HFF-Myc (cell line): ENCODE data around the gene CST7.

Experiments
- DNase-seq: peaks from one replicate; pipeline ENCODE4 v3.0.0-alpha.2; 2011; ENCODE audit warnings: low read depth; ENCODE audit errors: extremely low read depth
- H3K4me3 ChIP-seq: replicated peaks from 2 replicates; pipeline ENCODE4 v1.5.1; 2011; ENCODE audit warnings: low read depth, mild to moderate bottlenecking, control low read depth, low read length
- TF ChIP-seq, protein P1 (sequence below): IDR thresholded peaks from 2 replicates; pipeline ENCODE4 v1.5.1; 2012; ENCODE audit warnings: mild to moderate bottlenecking, low read depth, low read length, control low read depth; ENCODE audit errors: missing control alignments

Gene CST7

GRCh38 chr20:24911461-24911860, 37.6 kb upstream of the CST7 start:
- DNase-seq = no peak
- TF ChIP-seq, protein P1, sequence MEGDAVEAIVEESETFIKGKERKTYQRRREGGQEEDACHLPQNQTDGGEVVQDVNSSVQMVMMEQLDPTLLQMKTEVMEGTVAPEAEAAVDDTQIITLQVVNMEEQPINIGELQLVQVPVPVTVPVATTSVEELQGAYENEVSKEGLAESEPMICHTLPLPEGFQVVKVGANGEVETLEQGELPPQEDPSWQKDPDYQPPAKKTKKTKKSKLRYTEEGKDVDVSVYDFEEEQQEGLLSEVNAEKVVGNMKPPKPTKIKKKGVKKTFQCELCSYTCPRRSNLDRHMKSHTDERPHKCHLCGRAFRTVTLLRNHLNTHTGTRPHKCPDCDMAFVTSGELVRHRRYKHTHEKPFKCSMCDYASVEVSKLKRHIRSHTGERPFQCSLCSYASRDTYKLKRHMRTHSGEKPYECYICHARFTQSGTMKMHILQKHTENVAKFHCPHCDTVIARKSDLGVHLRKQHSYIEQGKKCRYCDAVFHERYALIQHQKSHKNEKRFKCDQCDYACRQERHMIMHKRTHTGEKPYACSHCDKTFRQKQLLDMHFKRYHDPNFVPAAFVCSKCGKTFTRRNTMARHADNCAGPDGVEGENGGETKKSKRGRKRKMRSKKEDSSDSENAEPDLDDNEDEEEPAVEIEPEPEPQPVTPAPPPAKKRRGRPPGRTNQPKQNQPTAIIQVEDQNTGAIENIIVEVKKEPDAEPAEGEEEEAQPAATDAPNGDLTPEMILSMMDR = no peak
- no peak overlapping the region for H3K4me3 ChIP-seq

DNA sequence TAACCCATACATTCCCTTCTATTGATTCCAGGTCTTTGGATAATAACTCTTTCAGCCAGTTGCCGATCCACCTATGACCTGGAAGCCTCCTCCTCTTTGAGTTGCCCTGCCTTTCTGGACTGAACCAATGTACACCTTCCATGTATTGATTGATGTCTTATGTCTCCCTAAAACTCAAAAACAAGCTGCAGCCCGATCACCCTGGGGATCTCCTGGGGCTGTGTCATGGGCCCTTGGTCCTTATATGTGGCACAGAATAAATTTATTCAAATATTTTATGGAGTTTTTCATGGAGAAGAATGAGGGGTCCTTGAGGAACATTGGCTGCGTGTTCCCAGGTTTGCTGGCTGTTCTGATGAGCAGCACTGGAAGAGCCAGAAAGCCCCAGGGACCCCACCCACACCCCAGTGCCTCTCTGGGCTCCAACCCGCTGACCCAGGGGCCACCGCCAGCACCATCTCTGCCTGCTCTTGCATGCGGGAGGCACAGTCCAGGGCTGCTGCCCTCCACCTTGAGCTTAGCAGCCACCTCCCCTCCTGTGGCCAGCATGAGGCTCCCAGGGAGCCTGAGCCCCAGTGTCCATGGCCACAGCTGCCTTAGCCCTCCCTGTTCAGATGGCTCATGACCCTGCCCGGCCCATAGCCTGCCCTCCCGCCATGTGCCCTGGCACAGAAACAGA, 36.5 kb upstream of the CST7 start:
- no peak overlapping the region for H3K4me3 ChIP-seq
- DNase-seq = no peak
- TF ChIP-seq, protein P1 = no peak

DNA sequence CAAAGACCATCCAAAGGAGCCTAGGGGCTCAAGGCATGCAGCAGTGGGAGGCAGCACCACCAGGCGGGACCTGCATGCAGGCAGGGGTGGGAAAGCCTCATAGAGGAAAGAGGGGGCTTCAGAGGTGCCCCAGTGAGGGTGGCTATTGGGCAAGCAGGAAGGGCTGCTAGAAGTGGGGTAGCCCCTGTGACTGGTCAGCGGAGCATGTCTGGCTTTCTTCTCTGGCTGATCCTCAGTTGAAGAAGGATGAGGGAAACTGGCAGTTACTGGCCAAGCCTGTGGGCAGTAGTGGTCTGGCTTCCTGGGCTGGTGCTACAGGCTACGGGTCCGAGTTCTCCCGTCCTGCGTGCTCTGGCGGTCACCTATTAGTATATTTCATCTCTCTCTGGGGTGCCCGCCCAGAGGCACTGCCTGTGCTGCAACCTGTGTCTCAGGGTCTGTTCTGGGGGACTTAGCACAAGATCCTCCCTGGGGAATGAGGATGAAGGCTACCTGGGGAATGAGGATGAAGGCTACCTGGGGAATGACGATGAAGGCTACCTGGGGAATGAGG, 35.9 kb upstream of the CST7 start:
- TF ChIP-seq, protein P1 = no peak
- DNase-seq = no peak
- H3K4me3 ChIP-seq = no peak overlapping the region

DNA sequence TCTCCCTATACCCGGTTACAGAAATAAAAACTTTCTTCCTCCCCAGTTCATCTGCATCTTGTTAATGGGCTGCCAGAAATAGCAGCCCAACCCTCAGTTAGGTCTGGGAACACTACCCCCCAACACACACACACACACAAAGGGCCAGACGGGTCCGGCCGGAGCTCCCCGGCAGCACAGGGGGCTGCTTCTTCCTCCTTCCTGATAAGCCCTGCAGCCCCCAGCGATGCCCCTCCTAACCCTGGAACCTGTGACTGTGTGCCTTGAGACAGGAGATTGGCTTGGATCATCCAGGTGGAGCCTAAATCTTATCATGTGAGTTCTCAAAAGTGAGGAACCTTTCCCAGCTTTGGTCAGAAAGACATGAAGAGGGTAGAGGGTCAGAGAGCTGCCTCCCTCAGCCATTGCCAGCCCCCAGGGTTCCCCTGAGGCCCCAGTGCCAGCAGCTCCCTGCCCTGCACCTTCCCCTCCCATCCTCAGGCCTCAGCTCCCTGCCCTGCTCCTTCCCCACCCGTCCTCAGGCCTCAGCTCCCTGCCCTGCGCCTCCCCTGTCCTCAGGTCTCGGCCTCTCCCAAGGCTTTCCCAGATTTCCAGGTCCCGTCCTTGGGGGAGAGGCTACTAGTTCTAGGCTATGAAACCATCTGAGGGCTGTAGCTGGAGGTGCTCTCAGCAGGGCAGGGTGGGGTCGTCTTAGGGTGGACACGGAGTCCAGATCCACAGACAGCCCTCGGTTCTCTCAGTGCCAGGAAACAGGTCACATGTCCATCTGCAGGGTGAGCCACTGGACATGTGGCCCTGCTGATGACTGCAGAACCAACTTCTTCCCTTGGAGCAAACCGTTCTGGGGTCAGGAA, 34.5 kb upstream of the CST7 start:
- no peak for DNase-seq
- H3K4me3 ChIP-seq = no peak overlapping the region
- TF ChIP-seq, protein P1 = no peak

DNA sequence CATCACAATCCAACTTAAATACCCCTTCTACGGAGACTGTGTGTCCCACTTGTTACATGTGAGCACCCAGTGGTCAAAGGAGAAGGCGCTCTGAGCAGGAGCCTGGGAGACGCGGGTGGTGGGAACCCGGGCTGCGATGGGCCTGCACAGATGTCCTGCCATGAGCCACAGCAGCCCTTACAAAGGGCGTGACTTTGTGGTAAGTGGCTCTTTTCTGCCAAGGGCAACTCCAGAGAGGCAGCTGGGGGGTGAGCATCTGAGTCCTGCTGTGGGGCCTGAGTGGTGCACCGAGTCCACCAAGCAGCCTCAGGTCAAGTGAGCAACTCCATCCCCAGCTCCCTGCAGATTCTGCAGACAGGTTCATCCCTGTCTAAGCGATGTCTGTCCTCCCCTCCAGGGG, 33.6 kb upstream of the CST7 start:
- TF ChIP-seq, protein P1 = no peak
- H3K4me3 ChIP-seq = no peak overlapping the region
- DNase-seq = no peak

DNA sequence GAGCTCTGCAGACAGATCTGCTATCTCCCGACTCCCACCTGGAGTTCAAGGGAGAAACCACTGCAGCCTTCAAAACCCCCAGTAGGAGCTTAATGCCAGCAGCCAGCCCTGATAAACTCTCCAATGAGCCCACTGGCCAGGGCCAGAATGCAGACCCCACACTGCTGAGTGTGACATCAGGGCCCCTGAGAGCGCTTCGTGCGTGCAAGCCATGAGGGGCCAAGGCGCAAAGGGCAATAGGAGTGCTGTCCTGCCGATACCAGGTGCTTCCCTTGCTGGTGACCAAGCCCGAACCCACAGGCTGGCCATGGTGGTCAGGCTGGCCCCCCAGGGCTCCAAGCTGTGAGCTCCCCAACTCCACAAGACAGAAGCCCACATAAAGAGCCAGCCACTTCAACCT, 33.2 kb upstream of the CST7 start:
- no peak overlapping the region for H3K4me3 ChIP-seq
- TF ChIP-seq, protein P1 = no peak
- no peak for DNase-seq
